Endometrial microvascular endothelial cells (primary cell): ENCODE data around the gene CDH4. TPM values are rescaled to one million over a fixed set of nuclear protein-coding genes. Genes with fewer than 3 reads are reported as not detected.

Experiments
- in situ Hi-C: cut with HindIII; loops from 2 replicates; pipeline ENCODE4 v1.10.0; 2017; ENCODE audit warnings: low sequenced_read_pairs, low pct_unique_long_range_greater_than_20kb; ENCODE audit errors: inconsistent ontology term
- total RNA-seq: library from RNA; depleted of rRNA; stranded (reverse); fragments of >200 nt; gene quantifications from one replicate; pipeline ENCODE4 v1.2.3, GENCODE V29; 2015; ENCODE audit errors: inconsistent ontology term

The CDH4 gene
- total RNA-seq, 1 donor from 2014 or later, result 31.2 TPM

DNA sequence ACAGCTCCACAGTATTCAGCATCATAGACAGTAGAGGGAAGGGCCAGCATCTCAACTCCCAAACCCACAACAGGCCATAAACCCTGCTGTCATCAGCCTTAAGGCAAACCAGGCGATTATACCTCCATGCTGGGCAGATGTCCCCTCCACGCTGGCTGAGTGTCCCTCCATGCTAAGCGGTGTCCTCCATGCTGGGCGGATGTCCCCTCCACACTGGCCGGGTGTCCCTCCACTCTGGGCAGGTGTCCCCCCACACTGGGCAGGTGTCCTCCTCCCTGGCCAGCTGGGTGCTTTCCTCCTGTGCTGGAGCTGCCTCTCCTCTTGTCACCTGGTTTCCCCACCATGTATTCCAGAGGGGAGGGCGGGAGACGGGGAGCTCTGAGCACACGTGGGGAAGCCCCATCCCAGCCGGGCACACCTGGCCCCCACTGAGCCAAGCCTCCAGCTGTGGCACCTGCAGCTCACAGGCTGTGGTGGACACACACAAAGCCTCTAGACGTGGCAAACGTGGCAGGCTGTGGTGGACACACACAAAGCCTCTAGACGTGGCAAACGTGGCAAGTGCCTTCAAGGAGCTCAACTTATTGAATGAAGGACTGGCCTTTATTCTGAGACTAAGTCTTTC is 616.5 kb downstream of the CDH4 start:
- in situ Hi-C loops, result no loop called here

DNA sequence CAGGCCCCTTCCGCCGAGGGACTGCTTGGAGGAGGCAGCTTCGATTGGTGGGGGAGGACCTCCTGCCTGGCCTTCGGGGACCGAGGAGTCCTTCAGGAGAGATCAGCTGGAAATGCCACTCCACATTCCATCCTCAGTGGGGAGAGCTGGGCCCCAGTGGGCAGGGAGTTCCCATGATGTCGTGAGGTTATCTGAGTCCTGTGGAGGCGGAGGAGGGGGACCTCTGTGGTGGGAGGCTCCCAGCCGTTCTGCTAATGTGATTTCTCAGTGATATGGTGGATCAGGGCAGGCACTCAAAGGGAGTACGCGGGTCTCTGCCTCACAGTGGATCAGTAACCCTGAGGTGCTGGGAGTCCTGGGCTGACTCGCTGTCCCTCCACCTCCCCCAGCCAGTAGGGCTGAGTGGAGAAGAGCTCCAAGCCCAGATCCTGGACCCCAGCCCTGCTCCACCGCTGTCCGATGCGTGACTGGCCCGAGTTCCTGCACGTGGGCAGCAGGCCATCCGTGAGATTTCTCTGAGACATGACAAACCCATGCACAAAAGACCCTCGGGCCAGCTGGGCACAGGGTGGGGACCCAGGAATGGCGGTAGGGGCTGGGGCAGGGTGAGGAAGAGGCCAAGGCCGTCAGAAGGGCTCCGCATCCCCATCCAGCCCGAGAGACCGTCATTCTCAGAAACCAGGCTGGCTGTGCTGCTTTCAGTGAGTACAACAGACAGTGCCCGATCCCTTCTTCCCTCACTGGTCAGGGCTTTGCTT is 617.9 kb downstream of the CDH4 start:
- in situ Hi-C loops, result no loop called here

DNA sequence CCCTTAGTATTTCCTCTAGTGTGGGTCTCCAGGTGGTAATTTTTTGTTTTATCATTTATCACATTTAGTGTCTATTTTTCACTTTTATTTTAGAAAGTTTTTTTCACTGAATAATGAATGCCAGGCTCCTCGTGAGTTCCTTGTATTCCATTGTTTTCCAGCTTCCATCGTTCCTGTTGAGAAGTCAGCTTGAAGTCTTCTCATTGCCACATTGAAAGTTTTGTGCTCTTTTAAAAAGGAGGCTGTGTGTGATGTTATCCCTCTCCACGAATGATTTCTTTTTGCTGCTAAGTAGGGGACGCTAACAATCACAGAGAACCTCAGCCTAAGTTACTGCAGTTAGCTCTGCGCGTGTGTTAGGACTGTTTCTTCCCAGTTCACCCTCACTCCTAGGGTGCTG is 619.1 kb downstream of the CDH4 start:
- in situ Hi-C loops, result no loop called here

DNA sequence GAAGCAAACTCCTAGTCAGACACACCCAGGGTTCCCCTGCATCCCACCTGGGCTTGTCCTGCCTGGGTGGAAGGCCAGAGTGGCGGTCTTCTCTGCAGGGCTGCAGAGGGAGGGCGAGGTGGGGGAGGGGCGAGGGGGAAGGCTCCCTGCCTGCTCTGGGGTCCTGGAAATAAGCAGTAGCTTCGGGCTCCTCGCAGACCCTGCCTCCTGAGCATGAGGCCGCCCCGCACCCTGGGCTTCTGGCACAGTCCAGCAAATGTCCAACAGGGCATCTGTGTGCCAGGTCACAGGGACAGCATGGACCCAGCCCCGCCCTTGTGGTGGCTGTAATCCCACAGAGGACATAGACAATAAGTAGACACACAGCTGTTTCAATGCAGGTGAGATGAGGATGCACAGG is 619.9 kb downstream of the CDH4 start:
- in situ Hi-C loops, result no loop called here

DNA sequence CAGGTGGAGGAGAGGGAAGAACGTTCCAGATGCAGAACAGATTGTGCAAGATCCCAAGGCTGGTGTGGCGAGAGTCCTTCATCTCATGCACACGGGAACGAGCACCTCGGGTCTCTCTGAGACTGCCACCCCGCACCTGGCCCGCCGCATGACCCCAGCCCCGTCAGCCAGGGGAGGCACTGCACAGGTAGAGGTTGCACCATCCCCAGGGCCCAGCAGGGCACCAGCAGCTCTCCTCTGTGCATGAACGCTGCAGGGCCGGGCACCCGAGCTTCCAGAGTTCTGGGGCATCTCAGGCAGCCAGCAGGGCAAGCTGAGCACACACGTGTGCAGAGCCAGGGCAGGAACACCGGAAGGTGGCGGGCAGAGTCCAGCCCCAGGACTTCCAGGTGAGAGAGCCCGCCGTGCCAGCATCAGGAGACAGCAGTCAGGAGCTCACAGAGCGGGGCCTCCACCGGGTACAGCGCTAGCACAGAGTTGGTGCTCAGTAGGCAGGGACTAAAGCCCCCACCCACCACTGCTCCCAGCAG is 620.4 kb downstream of the CDH4 start:
- in situ Hi-C loops, result no loop called here

DNA sequence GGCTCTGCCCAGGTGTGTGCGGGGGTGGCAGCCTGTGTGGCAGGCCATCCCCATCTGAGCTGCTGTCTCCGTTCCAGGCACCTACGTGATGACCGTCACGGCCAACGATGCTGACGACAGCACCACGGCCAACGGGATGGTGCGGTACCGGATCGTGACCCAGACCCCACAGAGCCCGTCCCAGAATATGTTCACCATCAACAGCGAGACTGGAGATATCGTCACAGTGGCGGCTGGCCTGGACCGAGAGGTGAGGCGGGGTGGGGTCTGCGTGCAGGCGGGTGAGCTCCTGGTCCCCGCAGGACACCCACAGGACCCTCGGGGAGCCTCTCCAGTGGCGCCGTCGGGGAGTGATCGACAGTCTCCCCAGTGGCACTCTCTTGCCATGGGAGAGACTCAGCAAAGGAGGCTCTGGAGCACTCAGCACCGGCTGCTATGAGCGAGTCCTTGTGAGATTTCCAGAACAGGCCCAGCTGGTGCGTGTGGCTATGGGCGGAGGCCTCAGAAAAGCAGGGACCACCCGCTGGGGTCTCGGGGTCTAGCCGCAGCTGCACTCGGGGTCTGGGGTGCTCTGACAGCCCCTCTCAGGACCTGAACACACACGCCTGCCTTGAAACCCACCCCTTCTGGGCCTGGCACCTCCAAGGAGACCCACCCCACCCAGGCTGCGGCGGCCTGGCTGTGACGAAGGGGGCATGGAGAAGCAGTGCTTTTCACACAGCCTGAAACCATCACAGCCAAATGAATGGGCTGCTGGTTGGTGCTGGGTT is 621.8 kb downstream of the CDH4 start:
- in situ Hi-C loops, result no loop called here

DNA sequence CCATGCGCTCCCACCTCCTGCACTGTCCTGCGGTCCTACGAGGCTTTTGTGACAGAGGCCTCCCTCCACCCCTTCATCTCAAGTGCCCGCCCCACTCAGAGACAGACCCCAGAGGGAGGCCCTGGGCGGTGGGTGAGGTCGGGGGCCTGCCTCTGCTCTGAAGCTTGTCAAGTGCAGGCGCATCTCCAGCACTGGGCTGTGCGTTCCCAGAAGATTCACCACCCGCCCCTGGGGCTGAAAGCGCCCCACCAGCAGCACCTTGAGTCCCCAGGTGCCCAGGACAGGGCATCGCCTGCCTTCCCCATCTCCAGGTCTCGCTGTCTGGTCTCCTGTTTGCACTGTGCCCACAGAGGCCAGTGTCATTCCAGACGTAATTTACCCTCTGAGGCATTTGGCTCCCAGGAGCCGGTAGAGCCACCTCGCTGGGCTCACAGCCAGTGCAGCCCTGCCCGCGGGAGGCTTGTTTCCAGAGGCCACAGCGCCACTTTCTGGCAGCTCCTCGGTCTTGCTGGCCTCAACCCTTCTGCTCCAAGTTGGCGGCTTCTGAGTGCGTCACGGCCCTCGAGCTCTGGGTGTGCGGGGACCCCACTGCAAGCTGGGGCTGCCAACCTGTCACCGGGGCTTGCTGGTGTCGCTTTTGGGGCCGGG is 622.5 kb downstream of the CDH4 start:
- in situ Hi-C loops, result no loop called here

DNA sequence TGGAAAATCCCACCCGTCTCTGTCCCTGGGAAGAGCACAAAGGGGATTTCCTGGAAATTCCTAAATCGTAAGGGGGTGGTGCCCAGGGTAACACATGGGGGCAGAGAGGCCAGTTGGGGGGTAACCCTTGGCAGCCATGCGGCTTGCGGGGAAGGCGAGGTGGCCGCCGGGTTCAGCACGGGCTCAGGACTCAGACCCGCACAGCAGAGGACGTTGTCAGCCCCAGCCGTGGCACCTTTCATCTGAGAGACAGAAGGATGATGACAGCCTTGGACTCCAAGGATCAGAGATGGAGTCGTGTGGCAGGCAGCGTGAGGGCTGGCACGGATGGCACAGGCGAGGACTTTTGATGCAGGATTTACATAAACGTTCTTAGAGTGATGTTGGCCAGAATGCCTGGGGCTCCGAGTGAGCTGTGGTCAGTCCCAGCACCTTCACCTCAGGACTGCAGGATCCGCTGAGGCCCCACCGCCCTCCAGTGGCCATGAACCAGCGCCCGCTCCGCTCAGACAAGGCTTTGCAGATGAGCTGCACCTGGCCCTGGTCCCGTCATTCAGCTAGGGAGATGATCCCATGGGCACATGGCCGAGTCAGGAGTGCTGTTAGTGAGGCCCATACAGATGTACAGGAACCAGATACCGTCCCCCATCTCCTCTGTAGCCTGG is 623.3 kb downstream of the CDH4 start:
- in situ Hi-C loops, result no loop called here

DNA sequence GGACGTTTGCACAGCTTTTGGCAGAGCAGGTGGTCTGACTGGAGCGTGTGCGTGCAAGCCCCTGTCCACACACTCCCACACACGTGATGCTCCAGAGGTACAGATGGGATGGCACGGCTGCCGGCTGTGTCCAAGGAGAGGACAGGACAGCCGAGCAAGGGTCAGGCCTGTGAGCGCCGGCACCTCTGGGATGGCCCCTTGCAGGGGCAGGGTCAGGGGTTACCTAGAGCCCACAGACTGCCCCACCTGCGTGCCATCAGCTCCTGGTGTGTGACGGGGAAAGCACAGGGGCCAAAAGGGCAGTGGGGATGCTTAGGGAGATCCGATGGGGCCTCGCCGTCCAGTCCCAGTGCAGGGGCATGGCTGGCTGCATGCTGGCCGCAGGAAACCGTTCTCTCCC is 623.9 kb downstream of the CDH4 start:
- in situ Hi-C loops, result no loop called here

DNA sequence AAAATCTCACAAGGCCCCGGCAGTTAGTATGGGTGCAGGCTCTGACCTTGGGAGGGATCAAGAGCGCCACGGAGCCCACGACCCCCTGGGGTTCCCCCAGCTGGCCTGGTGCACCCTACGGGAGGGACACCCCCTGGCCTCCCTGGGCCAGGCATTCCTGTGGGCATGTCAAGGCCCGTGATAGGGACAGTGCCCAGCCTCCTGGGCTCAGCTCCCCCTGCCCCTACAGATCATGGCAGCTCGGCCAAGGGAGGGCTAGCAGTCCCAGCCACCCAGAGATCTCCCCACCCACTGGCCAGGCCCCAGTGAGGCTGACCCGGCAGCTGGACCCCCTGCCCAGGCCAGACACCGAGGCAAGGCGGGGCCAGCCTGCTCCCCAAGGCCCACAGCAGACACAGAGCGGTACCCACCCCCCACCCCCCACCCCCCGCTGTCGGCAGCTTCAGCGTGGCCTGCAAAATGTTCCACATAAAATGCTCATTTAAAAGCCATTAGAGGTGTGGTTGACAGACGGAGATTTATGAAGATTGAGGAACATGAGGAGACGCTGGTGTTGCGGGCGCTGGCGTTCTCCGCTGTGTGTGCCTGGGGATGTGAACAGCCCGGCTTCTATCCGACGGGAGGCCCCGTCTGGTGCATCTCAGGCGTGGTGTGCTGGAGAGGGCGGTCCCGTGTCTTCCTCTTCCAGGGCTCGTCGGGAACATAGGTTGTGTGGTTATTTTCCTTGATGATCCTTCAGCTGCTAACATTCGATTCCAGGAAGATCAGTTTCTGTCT is 625.1 kb downstream of the CDH4 start:
- in situ Hi-C loops, result no loop called here

DNA sequence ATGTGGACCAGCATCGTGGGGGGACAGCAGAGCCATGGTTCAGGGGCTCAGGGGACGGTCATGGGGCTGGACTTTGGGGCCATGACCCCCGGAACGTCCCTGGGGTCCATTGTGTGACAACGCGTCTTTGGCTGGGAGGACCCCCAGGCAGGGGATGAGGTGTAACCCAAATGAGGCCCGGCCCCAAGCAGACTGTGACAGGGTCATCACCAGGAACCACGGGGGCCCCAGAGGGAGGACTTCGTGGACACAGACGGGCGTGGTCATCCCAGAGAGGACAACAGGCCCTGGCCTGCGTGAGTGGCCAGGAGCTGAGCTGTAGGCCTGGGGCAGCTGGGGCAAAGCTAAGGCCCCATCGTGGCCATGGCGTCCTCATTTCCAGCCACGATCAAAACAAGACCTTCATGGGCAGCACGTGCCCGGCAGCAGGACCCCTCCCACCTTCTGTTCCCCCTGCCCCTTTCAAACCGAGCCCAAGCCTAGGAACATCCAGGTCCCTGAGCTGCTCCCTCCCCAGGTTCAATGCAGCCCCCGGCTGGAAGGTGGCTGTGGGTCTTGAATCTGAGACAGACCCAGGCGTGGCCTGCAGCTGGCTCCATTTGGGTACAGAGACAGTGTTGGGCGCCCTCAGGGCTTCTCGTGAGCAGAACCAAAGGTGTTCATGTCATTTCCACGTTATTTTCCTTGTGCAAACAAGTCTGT is 625.9 kb downstream of the CDH4 start:
- in situ Hi-C loops, result no loop called here

DNA sequence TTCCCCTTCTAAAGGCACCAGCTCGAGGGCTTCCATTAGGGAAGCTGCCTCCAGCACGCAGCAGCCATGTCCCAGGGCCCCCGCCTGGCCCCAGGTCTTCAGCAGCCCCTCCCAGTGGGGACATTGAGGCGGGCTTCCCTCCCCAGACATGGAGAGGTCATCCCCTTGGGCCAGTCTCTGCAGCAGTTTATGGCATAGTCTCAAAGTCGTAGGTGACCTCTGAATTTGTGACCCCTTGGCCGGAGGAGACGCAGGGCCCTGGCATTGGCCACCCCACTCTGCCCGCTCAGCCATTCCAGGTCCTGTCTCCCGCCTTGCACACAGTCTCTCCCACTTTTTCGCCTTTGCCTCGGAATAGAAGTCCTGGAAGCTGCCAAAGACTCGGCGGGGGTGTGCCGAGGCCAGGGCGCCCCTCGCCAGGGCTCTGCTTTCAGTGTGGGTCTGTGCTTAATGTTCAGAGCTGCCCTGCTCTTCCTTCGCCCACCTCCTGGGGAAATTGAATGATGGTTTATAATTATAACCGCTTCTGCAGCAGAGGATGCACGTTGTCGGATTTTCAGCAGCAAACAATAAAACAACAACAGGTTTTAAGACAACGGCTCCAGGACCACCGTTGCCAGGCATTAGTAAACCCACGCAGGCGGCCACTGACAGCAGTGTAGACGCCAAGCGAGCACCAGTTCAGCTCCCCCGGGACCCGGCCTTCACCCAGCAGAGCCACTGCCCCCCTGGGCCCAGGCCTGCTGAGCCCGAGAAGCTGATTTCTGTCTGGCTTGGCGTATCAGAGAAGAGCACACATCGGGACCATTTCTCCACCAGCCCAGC is 626.6 kb downstream of the CDH4 start:
- in situ Hi-C loops, result no loop called here

DNA sequence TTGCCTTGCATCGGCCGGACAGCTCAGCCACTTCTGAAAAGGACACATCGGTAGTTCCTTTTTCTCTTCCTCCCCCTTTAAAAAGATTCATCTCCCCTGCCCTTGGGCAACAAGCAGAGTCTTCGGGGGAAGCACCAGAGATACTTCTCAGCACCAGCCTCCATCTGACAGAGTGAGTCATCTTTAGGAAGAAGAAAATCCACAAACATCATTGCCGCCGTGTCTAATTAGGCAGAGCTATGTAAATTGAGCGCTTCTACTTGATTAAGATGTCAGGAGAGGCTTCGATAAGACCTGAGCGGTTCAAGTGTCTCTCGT is 627.2 kb downstream of the CDH4 start:
- in situ Hi-C loops, result no loop called here

DNA sequence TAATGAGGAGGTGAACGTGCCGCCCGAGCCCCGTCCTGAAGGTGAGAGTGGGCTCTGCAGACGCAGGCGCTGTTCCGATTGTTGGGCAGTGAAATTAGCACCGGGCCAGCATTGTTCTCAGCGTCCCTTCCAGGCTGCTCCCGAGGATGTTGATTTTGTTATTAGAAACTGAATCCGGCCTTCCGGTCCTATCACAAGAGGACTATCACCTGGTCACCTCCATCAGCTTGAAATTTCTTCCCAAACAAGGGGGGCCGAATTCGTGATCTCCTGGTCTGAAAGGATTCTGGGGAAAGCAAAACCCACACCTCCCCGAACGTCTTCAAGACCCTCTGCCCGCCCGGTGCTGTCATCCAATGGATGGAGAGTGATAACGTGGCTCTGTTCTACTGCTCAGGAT is 627.6 kb downstream of the CDH4 start:
- in situ Hi-C loops, result no loop called here

DNA sequence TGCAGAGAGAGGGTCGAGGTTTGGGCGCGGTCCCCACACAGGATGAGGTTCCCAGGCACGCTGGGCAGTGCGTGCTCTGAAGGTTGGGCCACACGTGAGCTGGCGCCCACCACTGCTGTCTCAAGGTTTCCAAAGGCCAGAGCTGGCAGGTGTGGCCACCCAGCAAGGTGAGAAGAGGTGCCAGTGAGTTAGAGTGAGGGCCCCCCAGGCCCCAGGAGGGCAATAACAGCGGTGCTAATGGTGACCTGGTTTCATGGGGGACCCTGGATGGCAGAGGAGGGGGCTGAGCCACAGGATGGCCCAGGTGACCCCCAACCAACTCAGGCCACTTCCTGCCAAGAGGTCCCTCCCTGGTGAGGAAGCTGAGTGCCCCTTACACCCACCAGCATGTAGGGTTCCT is 628.6 kb downstream of the CDH4 start:
- in situ Hi-C loops, result no loop called here

DNA sequence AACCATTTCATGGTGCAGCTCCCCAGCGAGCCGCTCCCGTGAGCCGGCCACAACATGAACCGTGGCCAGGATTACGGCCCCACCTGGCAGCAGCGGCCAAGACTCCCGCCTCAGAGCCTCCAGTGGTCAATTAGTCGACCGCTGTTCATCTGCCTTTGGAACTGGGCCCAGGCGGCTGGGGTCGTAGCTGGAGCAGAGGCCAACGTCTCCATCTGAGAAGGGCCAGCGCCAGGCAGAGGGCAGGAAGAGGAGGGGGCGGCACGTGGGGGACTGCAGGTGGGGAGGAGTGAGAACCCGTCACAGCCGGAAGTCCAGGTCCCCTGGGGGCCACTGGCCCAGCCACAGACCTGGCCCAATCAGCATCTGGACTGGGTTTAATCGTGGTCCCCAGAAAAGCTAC is 629.4 kb downstream of the CDH4 start:
- in situ Hi-C loops, result no loop called here

DNA sequence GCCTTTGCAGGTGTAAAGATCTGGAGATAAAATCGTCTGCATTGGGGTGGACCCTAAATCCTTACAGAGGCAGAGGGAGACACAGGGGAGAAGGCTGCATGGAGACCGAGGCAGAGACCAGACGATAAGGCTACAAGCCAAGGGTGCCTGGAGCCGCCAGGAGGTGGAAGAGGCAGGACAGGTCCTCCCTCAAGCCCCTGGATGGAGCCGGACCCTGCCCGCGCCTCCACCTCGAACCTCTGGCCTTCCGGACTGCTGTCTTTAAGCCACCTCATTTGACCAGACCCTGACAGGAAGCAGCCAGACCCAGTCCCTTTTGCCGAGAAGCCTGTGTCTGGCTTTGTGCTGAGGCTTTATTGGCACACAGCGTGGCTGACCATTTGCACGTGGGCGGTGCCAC is 629.8 kb downstream of the CDH4 start:
- in situ Hi-C loops, result no loop called here
